Breast epithelium (tissue), 3 donors: ENCODE measurements around the gene MAP3K2.

ENCODE experiments used
- POLR2A ChIP-seq: fragments of 450-650 bp; IDR thresholded peaks from one replicate; pipeline ENCODE4 v1.6.1; 2016; ENCODE audit warnings: antibody characterized with exemption, mild to moderate bottlenecking, moderate library complexity
- TF ChIP-seq, protein P1 (sequence below), 3 donors: fragments of 450-650 bp; IDR thresholded peaks; one replicate each; pipeline ENCODE4 v1.5.1; 2016 to 2017; ENCODE audit warnings: antibody characterized with exemption in 3 of 3, mild to moderate bottlenecking in 3 of 3, moderate library complexity in 3 of 3

DNA sequence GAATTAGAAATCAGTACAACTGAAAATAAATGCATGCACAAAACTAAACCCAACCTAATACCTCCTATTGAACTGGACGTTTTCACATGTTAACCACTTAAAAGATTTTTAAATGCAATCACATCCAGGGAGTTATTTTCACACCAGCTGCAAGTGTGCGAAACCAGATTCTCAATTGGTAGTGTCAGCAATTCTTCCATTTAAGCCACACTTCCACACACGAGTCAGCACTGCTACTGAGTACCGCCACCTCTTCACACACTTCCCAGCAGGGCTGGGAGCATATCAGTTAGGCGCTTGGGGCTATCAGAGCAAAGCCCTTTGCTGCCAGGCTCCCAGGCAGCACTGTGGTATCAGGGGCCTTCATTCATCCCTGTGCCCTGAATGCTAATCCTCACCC, 108.0 kb downstream of the MAP3K2 start:
- TF ChIP-seq, protein P1, sequence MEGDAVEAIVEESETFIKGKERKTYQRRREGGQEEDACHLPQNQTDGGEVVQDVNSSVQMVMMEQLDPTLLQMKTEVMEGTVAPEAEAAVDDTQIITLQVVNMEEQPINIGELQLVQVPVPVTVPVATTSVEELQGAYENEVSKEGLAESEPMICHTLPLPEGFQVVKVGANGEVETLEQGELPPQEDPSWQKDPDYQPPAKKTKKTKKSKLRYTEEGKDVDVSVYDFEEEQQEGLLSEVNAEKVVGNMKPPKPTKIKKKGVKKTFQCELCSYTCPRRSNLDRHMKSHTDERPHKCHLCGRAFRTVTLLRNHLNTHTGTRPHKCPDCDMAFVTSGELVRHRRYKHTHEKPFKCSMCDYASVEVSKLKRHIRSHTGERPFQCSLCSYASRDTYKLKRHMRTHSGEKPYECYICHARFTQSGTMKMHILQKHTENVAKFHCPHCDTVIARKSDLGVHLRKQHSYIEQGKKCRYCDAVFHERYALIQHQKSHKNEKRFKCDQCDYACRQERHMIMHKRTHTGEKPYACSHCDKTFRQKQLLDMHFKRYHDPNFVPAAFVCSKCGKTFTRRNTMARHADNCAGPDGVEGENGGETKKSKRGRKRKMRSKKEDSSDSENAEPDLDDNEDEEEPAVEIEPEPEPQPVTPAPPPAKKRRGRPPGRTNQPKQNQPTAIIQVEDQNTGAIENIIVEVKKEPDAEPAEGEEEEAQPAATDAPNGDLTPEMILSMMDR (IDR thresholded peaks at IDR 0.05): no peak
- TF ChIP-seq POLR2A: no peak
